Head of caudate nucleus (tissue), 42 donors: ENCODE measurements around the gene KIAA1671.
"Not testable (repeated sequence)": the region's sequence is repeated elsewhere in the genome, so short reads cannot be mapped to it uniquely, and the experiment has no call there.

Experiments
- DNase-seq, 42 donors: peaks; one replicate each; pipeline versions ENCODE4 v3.0.0 to v3.0.0-alpha.2; 2020 to 2021; ENCODE audit warnings: mixed read lengths in 7 of 42
- intact Hi-C: fragments of 100-400 bp; cut with DNase I; formaldehyde crosslinking; loops from one replicate; pipeline ENCODE4 v1.15.0; 2022

KIAA1671 gene

GRCh38 chr22:25166266-25167040 lies 213.9 kb downstream of the KIAA1671 start:
- no peak for DNase-seq
- intact Hi-C loops: no loop called here

GRCh38 chr22:25167082-25167481 lies 214.6 kb downstream of the KIAA1671 start:
- intact Hi-C loops: no loop called here
- DNase-seq: no peak

GRCh38 chr22:25167834-25168601 lies 215.5 kb downstream of the KIAA1671 start:
- intact Hi-C loops: no loop called here
- DNase-seq: no peak

GRCh38 chr22:25169278-25170031 lies 216.9 kb downstream of the KIAA1671 start:
- no peak for DNase-seq
- intact Hi-C loops: no loop called here

GRCh38 chr22:25170426-25170980 lies 218.0 kb downstream of the KIAA1671 start:
- intact Hi-C loops: no loop called here
- DNase-seq: no peak

GRCh38 chr22:25172153-25172552 lies 219.6 kb downstream of the KIAA1671 start:
- intact Hi-C loops: no loop called here

GRCh38 chr22:25174156-25174887 lies 221.8 kb downstream of the KIAA1671 start:
- intact Hi-C loops: no loop called here
- DNase-seq: no peak

More at GRCh38 chr22:25172153-25172552, 219.6 kb downstream of the KIAA1671 start:
- peak in 17 of 42 donors; percentile 5 to 63 (median 28) for DNase-seq

GRCh38 chr22:25174888-25175411 lies 222.4 kb downstream of the KIAA1671 start:
- no peak for DNase-seq
- intact Hi-C loops: no loop called here

GRCh38 chr22:25176175-25176574 lies 223.7 kb downstream of the KIAA1671 start:
- intact Hi-C loops: no loop called here

GRCh38 chr22:25176799-25177198 lies 224.3 kb downstream of the KIAA1671 start:
- DNase-seq: no peak
- intact Hi-C loops: no loop called here

More at GRCh38 chr22:25176175-25176574, 223.7 kb downstream of the KIAA1671 start:
- no peak for DNase-seq

- DNase-seq: no peak
- intact Hi-C loops: no loop called here
Observed at GRCh38 chr22:25177226-25177625, 224.7 kb downstream of the KIAA1671 start.

- no peak for DNase-seq
- intact Hi-C loops: no loop called here
Observed at GRCh38 chr22:25177895-25178294, 225.4 kb downstream of the KIAA1671 start.

GRCh38 chr22:25178348-25178747 lies 225.8 kb downstream of the KIAA1671 start:
- intact Hi-C loops, DNase-seq: not testable (repeated sequence)

- DNase-seq, intact Hi-C loops: not testable (repeated sequence)
Observed at GRCh38 chr22:25178869-25179631, 226.5 kb downstream of the KIAA1671 start.

GRCh38 chr22:25182131-25183110 lies 229.9 kb downstream of the KIAA1671 start:
- intact Hi-C loops: no loop called here
- peak in 5 of 42 donors; percentile 11 to 64 (median 18) for DNase-seq

GRCh38 chr22:25183949-25184619 lies 231.6 kb downstream of the KIAA1671 start:
- intact Hi-C loops: no loop called here
- no peak for DNase-seq
